Activated naive CD4-positive, alpha-beta T cell treated with anti-CD3 and anti-CD28 coated beads, Interleukin-2, amount 50 U/mL, for 72 hours (primary cell): ENCODE results near the gene TM7SF3. TPM values are rescaled to one million over a fixed set of nuclear protein-coding genes. Genes with fewer than 3 reads are reported as not detected.
A peak's percentile ranks its signal among the peaks of the same experiment; 100 is the strongest.
"Not testable (repeated sequence)": the region's sequence is repeated elsewhere in the genome, so short reads cannot be mapped to it uniquely, and the experiment has no call there.

Experiments used
- ATAC-seq, 2 donors: fragments of 150-1000 bp; cut with Tn5 transposase; 2 replicates each; pipeline ENCODE4 v1.10.0; 2021; ENCODE audit warnings: mild to moderate bottlenecking in 2 of 2, moderate library complexity in 2 of 2
- DNase-seq, 2 donors: peaks; one replicate each; pipeline ENCODE4 v3.0.0; 2021 to 2022; ENCODE audit warnings: low spot score in 2 of 2
- H3K27ac Mint-ChIP-seq, 2 donors: one replicate each; pipeline ENCODE4 v1.8.0; 2022; ENCODE audit warnings: mild to moderate bottlenecking in 2 of 2, mixed read lengths in 2 of 2
- H3K36me3 Mint-ChIP-seq, 2 donors: one replicate each; pipeline ENCODE4 v1.8.0; 2022; ENCODE audit warnings: mixed read lengths in 2 of 2
- H3K9me3 Mint-ChIP-seq, 2 donors: one replicate each; pipeline ENCODE4 v1.8.0; 2022; ENCODE audit warnings: mixed read lengths in 2 of 2
- total RNA-seq, 2 donors: library from RNA; stranded (reverse); gene quantifications; one replicate each; pipeline ENCODE4 v1.2.3, GENCODE V29; 2022

The TM7SF3 gene
- total RNA-seq, 2 donors from 2014 or later: 28.8 to 62.5 TPM

- H3K36me3 Mint-ChIP-seq: peaks cover 9% of the 10 kb centered on the region in 2 donors
- H3K9me3 Mint-ChIP-seq: no peaks in the 10 kb centered on the region
- no peak for DNase-seq
- no peak for ATAC-seq
- no peak overlapping the region for H3K27ac Mint-ChIP-seq
These were observed 10.1 kb upstream of the TM7SF3 start for GRCh38 chr12:27024291-27024690.

- Mint-ChIP-seq H3K27ac (no peak overlapping the region), H3K36me3 (peaks cover 9% of the 10 kb centered on the region in 2 donors), H3K9me3 (no peaks in the 10 kb centered on the region)
- ATAC-seq (no peak), DNase-seq (no peak)
These were observed 6.6 kb upstream of the TM7SF3 start for GRCh38 chr12:27020761-27021160.

GRCh38 chr12:27018037-27018436, 3.9 kb upstream of the TM7SF3 start:
- no peak overlapping the region for H3K27ac Mint-ChIP-seq
- no peaks in the 10 kb centered on the region for H3K9me3 Mint-ChIP-seq
- peaks cover 9 to 17% of the 10 kb centered on the region in 2 donors for H3K36me3 Mint-ChIP-seq
- ATAC-seq (no peak), DNase-seq (no peak)

- not testable (repeated sequence) for H3K27ac Mint-ChIP-seq, DNase-seq, ATAC-seq, H3K9me3 Mint-ChIP-seq
- H3K36me3 Mint-ChIP-seq: peaks cover 3 to 12% of the 10 kb centered on the region in 2 donors
These were observed 3.1 kb upstream of the TM7SF3 start for GRCh38 chr12:27017163-27017823.

GRCh38 chr12:27015730-27016076, 1.5 kb upstream of the TM7SF3 start:
- Mint-ChIP-seq H3K36me3 (peaks cover 0 to 16% of the 10 kb centered on the region in 2 donors), H3K9me3 (no peaks in the 10 kb centered on the region), H3K27ac (peak overlapping the region; percentile 79 to 93)
- ATAC-seq (no peak), DNase-seq (no peak)

GRCh38 chr12:27014859-27015729, 910 bp upstream of the TM7SF3 start:
- H3K9me3 Mint-ChIP-seq: no peaks in the 10 kb centered on the region
- ATAC-seq (peak in 1 of 2 donors; percentile 82), DNase-seq (no peak)
- peak overlapping the region; percentile 93 for H3K27ac Mint-ChIP-seq
- peaks cover 0 to 16% of the 10 kb centered on the region in 2 donors for H3K36me3 Mint-ChIP-seq

GRCh38 chr12:27013611-27014084, 536 bp downstream of the TM7SF3 start:
- peak overlapping the region; percentile 73 to 93 for H3K27ac Mint-ChIP-seq
- H3K9me3 Mint-ChIP-seq: no peaks in the 10 kb centered on the region
- DNase-seq: no peak
- peaks cover 0 to 16% of the 10 kb centered on the region in 2 donors for H3K36me3 Mint-ChIP-seq
- ATAC-seq: peak; percentile 16 to 22

GRCh38 chr12:27012982-27013255, 1.3 kb downstream of the TM7SF3 start:
- no peak for ATAC-seq
- Mint-ChIP-seq H3K9me3 (no peaks in the 10 kb centered on the region), H3K27ac (peak overlapping the region in 1 of 2 donors; percentile 93), H3K36me3 (peaks cover 0 to 16% of the 10 kb centered on the region in 2 donors)
- no peak for DNase-seq

GRCh38 chr12:27012239-27012981, 1.8 kb downstream of the TM7SF3 start:
- ATAC-seq: no peak
- Mint-ChIP-seq H3K9me3 (no peaks in the 10 kb centered on the region), H3K27ac (peak overlapping the region in 1 of 2 donors; percentile 93), H3K36me3 (peaks cover 0 to 16% of the 10 kb centered on the region in 2 donors)
- DNase-seq: no peak

- no peaks in the 10 kb centered on the region for H3K9me3 Mint-ChIP-seq
- ATAC-seq: no peak
- no peak for DNase-seq
These were observed 4.3 kb downstream of the TM7SF3 start for GRCh38 chr12:27009881-27010301.

GRCh38 chr12:27008081-27008480, 6.1 kb downstream of the TM7SF3 start:
- no peak for DNase-seq
- Mint-ChIP-seq H3K9me3 (no peaks in the 10 kb centered on the region), H3K27ac (no peak overlapping the region), H3K36me3 (peaks cover 0 to 9% of the 10 kb centered on the region in 2 donors)
- no peak for ATAC-seq

More at GRCh38 chr12:27009881-27010301, 4.3 kb downstream of the TM7SF3 start:
- Mint-ChIP-seq H3K27ac (no peak overlapping the region), H3K36me3 (peaks cover 0 to 16% of the 10 kb centered on the region in 2 donors)

GRCh38 chr12:27006797-27007467, 7.3 kb downstream of the TM7SF3 start:
- ATAC-seq: no peak
- Mint-ChIP-seq H3K27ac (no peak overlapping the region), H3K9me3 (no peaks in the 10 kb centered on the region)

GRCh38 chr12:27005495-27005894, 8.7 kb downstream of the TM7SF3 start:
- Mint-ChIP-seq H3K9me3 (no peaks in the 10 kb centered on the region), H3K36me3 (no peaks in the 10 kb centered on the region), H3K27ac (no peak overlapping the region)
- ATAC-seq: no peak
- no peak for DNase-seq

More at GRCh38 chr12:27006797-27007467, 7.3 kb downstream of the TM7SF3 start:
- peaks cover 0 to 7% of the 10 kb centered on the region in 2 donors for H3K36me3 Mint-ChIP-seq
- no peak for DNase-seq

GRCh38 chr12:27003421-27004381, 10.5 kb downstream of the TM7SF3 start:
- no peak overlapping the region for H3K27ac Mint-ChIP-seq
- peaks cover 0 to 2% of the 10 kb centered on the region in 2 donors for H3K36me3 Mint-ChIP-seq
- ATAC-seq: no peak
- H3K9me3 Mint-ChIP-seq: no peaks in the 10 kb centered on the region
- no peak for DNase-seq

- peaks cover 0 to 9% of the 10 kb centered on the region in 2 donors for H3K36me3 Mint-ChIP-seq
- no peak for DNase-seq
- no peak for ATAC-seq
- H3K27ac Mint-ChIP-seq: no peak overlapping the region
- no peaks in the 10 kb centered on the region for H3K9me3 Mint-ChIP-seq
These were observed 12.0 kb downstream of the TM7SF3 start for GRCh38 chr12:27002141-27002540.
